ENCODE results near the gene ITPRIP. TPM values are rescaled to one million over a fixed set of nuclear protein-coding genes. Genes with fewer than 3 reads are reported as not detected.

The ITPRIP gene
- total RNA-seq, 2 experiments from 2014 or later = 26.6 to 27.1 TPM

GRCh38 chr10:104339469-104340110 lies 1.3 kb upstream of the ITPRIP start:
- peak; percentile 21 for DNase-seq
- no peak for ATAC-seq
- POLR2A ChIA-PET = interaction anchor here (0.7 to 4.4 kb wide), 7 partner anchors 10 to 71 kb away, joined by 3 to 50 read pairs (median 7); partner anchors contain the start of genes CFAP58 and GSTO2
- Mint-ChIP-seq H3K27me3 (ENCODE audit: low read depth) (peaks cover 10% of the 10 kb centered on the region), H3K4me3 (peak overlapping the region; percentile 94), H3K27ac (peak overlapping the region; percentile 100), H3K4me1 (ENCODE audit: low read depth) (peaks cover 35% of the 10 kb centered on the region), H3K9me3 (ENCODE audit: insufficient read depth) (no peaks in the 10 kb centered on the region), H3K36me3 (ENCODE audit: low read depth) (peaks cover 13% of the 10 kb centered on the region)
- CTCF ChIA-PET = interaction anchor here (0.7 to 5.2 kb wide), 7 partner anchors 11 to 66 kb away, joined by 3 to 45 read pairs (median 15); partner anchors contain the start of gene CFAP58

GRCh38 chr10:104337521-104337984 lies 712 bp downstream of the ITPRIP start:
- ATAC-seq (peak; percentile 43), DNase-seq (no peak)
- Mint-ChIP-seq H3K9me3 (ENCODE audit: insufficient read depth) (no peaks in the 10 kb centered on the region), H3K36me3 (ENCODE audit: low read depth) (peaks cover 23% of the 10 kb centered on the region), H3K27me3 (ENCODE audit: low read depth) (peaks cover 10% of the 10 kb centered on the region), H3K4me1 (ENCODE audit: low read depth) (peaks cover 55% of the 10 kb centered on the region), H3K27ac (peak overlapping the region; percentile 100), H3K4me3 (peak overlapping the region; percentile 94)
- ChIA-PET CTCF (interaction anchor here (0.6 to 5.2 kb wide), 16 partner anchors 8 to 216 kb away, joined by 3 to 45 read pairs (median 6); partner anchors contain the start of genes CFAP58, GSTO2 and SFR1), POLR2A (interaction anchor here (0.8 to 4.4 kb wide), 18 partner anchors 8 to 421 kb away, joined by 3 to 50 read pairs (median 6); partner anchors contain the start of genes CFAP58, GSTO1 and GSTO2)

GRCh38 chr10:104336821-104337467 lies 1.3 kb downstream of the ITPRIP start:
- H3K4me1 Mint-ChIP-seq (ENCODE audit: low read depth) = peaks cover 59% of the 10 kb centered on the region
- peaks cover 7% of the 10 kb centered on the region for H3K27me3 Mint-ChIP-seq (ENCODE audit: low read depth)
- no peak for DNase-seq
- CTCF ChIA-PET = interaction anchor here (0.6 to 5.2 kb wide), 17 partner anchors 7 to 68 kb away, joined by 3 to 45 read pairs (median 5); partner anchors contain the start of gene GSTO2
- peak overlapping the region; percentile 100 for H3K27ac Mint-ChIP-seq
- POLR2A ChIA-PET = interaction anchor here (0.7 to 4.4 kb wide), 7 partner anchors 8 to 70 kb away, joined by 3 to 50 read pairs (median 12); partner anchors contain the start of gene CFAP58
- H3K36me3 Mint-ChIP-seq (ENCODE audit: low read depth) = peaks cover 24% of the 10 kb centered on the region
- H3K4me3 Mint-ChIP-seq = peak overlapping the region; percentile 94
- no peak for ATAC-seq
- H3K9me3 Mint-ChIP-seq (ENCODE audit: insufficient read depth) = no peaks in the 10 kb centered on the region

GRCh38 chr10:104334965-104335650 lies 3.2 kb downstream of the ITPRIP start:
- DNase-seq (no peak), ATAC-seq (no peak)
- CTCF ChIA-PET = interaction anchor here (1.0 to 5.2 kb wide), 10 partner anchors 8 to 61 kb away, joined by 3 to 31 read pairs (median 6); partner anchors contain the start of gene CFAP58
- Mint-ChIP-seq H3K9me3 (ENCODE audit: insufficient read depth) (no peaks in the 10 kb centered on the region), H3K27me3 (ENCODE audit: low read depth) (peaks cover 4% of the 10 kb centered on the region), H3K4me3 (peak overlapping the region; percentile 30), H3K4me1 (ENCODE audit: low read depth) (peaks cover 74% of the 10 kb centered on the region), H3K36me3 (ENCODE audit: low read depth) (peaks cover 35% of the 10 kb centered on the region), H3K27ac (peak overlapping the region; percentile 54)
- POLR2A ChIA-PET = no interaction called here

- Mint-ChIP-seq H3K27me3 (ENCODE audit: low read depth) (peaks cover under 1% of the 10 kb centered on the region), H3K27ac (peak overlapping the region; percentile 40), H3K36me3 (ENCODE audit: low read depth) (peaks cover 35% of the 10 kb centered on the region), H3K4me1 (ENCODE audit: low read depth) (peaks cover 75% of the 10 kb centered on the region), H3K9me3 (ENCODE audit: insufficient read depth) (no peaks in the 10 kb centered on the region), H3K4me3 (no peak overlapping the region)
- no peak for DNase-seq
- ChIA-PET CTCF (interaction anchor here (1.0 to 4.5 kb wide), 5 partner anchors 13 to 43 kb away, joined by 5 to 30 read pairs (median 6); partner anchors contain the start of gene CFAP58), POLR2A (no interaction called here)
- no peak for ATAC-seq
Measured at GRCh38 chr10:104334561-104334960, 3.7 kb downstream of the ITPRIP start.

- ChIA-PET CTCF (interaction anchor here (0.6 to 4.5 kb wide), 9 partner anchors 14 to 61 kb away, joined by 3 to 30 read pairs (median 5); partner anchors contain the start of gene CFAP58), POLR2A (no interaction called here)
- H3K27me3 Mint-ChIP-seq (ENCODE audit: low read depth) = no peaks in the 10 kb centered on the region
- DNase-seq (no peak), ATAC-seq (no peak)
- no peaks in the 10 kb centered on the region for H3K9me3 Mint-ChIP-seq (ENCODE audit: insufficient read depth)
- peaks cover 38% of the 10 kb centered on the region for H3K36me3 Mint-ChIP-seq (ENCODE audit: low read depth)
- peak overlapping the region; percentile 49 for H3K4me3 Mint-ChIP-seq
- H3K4me1 Mint-ChIP-seq (ENCODE audit: low read depth) = peaks cover 75% of the 10 kb centered on the region
- peak overlapping the region; percentile 86 for H3K27ac Mint-ChIP-seq
Measured at GRCh38 chr10:104333728-104334373, 4.4 kb downstream of the ITPRIP start.

GRCh38 chr10:104333032-104333727 lies 5.1 kb downstream of the ITPRIP start:
- DNase-seq (peak; percentile 81), ATAC-seq (peak; percentile 20)
- Mint-ChIP-seq H3K4me1 (ENCODE audit: low read depth) (peaks cover 82% of the 10 kb centered on the region), H3K36me3 (ENCODE audit: low read depth) (peaks cover 38% of the 10 kb centered on the region), H3K4me3 (peak overlapping the region; percentile 49), H3K9me3 (ENCODE audit: insufficient read depth) (no peaks in the 10 kb centered on the region), H3K27ac (peak overlapping the region; percentile 86), H3K27me3 (ENCODE audit: low read depth) (no peaks in the 10 kb centered on the region)
- CTCF ChIA-PET = interaction anchor here (0.6 to 4.5 kb wide), 7 partner anchors 14 to 60 kb away, joined by 3 to 30 read pairs (median 4); partner anchors contain the start of gene CFAP58
- POLR2A ChIA-PET = no interaction called here

GRCh38 chr10:104332243-104333031 lies 5.8 kb downstream of the ITPRIP start:
- Mint-ChIP-seq H3K36me3 (ENCODE audit: low read depth) (peaks cover 39% of the 10 kb centered on the region), H3K4me3 (peak overlapping the region; percentile 49), H3K27ac (peak overlapping the region; percentile 86), H3K9me3 (ENCODE audit: insufficient read depth) (no peaks in the 10 kb centered on the region), H3K4me1 (ENCODE audit: low read depth) (peaks cover 89% of the 10 kb centered on the region), H3K27me3 (ENCODE audit: low read depth) (no peaks in the 10 kb centered on the region)
- no peak for DNase-seq
- no peak for ATAC-seq
- ChIA-PET POLR2A (no interaction called here), CTCF (interaction anchor here (1.1 to 6.5 kb wide), 5 partner anchors 19 to 58 kb away, joined by 3 to 53 read pairs (median 30); partner anchors contain the start of gene CFAP58)

GRCh38 chr10:104331208-104331838 lies 6.9 kb downstream of the ITPRIP start:
- ChIA-PET POLR2A (no interaction called here), CTCF (interaction anchor here (1.7 to 6.5 kb wide), 4 partner anchors 15 to 57 kb away, joined by 3 to 53 read pairs (median 22); partner anchors contain the start of gene CFAP58)
- peaks cover 97% of the 10 kb centered on the region for H3K4me1 Mint-ChIP-seq (ENCODE audit: low read depth)
- H3K4me3 Mint-ChIP-seq = no peak overlapping the region
- DNase-seq (no peak), ATAC-seq (no peak)
- no peaks in the 10 kb centered on the region for H3K27me3 Mint-ChIP-seq (ENCODE audit: low read depth)
- peaks cover 39% of the 10 kb centered on the region for H3K36me3 Mint-ChIP-seq (ENCODE audit: low read depth)
- no peak overlapping the region for H3K27ac Mint-ChIP-seq
- H3K9me3 Mint-ChIP-seq (ENCODE audit: insufficient read depth) = no peaks in the 10 kb centered on the region

Data from activated CD8-positive, alpha-beta T cell treated with anti-CD3 and anti-CD28 coated beads, Interleukin-2, amount 10 ng/mL, durations not matched to agents 7 days and 5 days (primary cell).